HCT116 (cell line): Measurements from ENCODE around the gene DOCK4. TPM values are rescaled to one million over a fixed set of nuclear protein-coding genes. Genes with fewer than 3 reads are reported as not detected.

ENCODE experiments used
- ATAC-seq: fragments of 200-7000 bp; cut with Tn5 transposase; 2 replicates; pipeline ENCODE4 v1.9.1; 2020; ENCODE audit warnings: mild to moderate bottlenecking, moderate library complexity
- BruUV-seq: library from RNA; stranded (reverse); fragments of 400-500 nt; replicated peaks from 2 replicates; lab custom pipeline; 2021; lab: Mats Ljungman, UMichigan
- CTCF ChIA-PET: fragments of 300-600 bp; sonication (Branson Sonifier 250); formaldehyde crosslinking; loops from one replicate; lab custom pipeline; 2021; ENCODE audit warnings: antibody characterized with exemption; lab: Charles Lee
- POLR2A ChIA-PET: fragments of 300-600, 350-600 bp; sonication (Branson Sonifier 250); formaldehyde crosslinking; loops from one replicate; lab custom pipeline; 2021; ENCODE audit warnings: antibody characterized with exemption; lab: Charles Lee
- RAD21 ChIA-PET, 2 experiments: fragments of 300-600 bp; sonication (Branson Sonifier 250); formaldehyde crosslinking; loops; one replicate each; lab custom pipeline; 2023; ENCODE audit warnings: low total read pairs in 2 of 2; ENCODE audit not compliant: uncharacterized antibody in 2 of 2, unreplicated experiment in 2 of 2, low non-redundant PET in 1 of 2; lab: Charles Lee
- DNase-seq: peaks from one replicate; pipeline ENCODE4 v3.0.0-alpha.2; 2010; ENCODE audit warnings: low read depth, low spot score
- H2AFZ ChIP-seq: fragments of 200-600 bp; shearing (Covaris generic), sonication (generic); 2 replicates; pipeline ENCODE4 v1.6.1; 2017; ENCODE audit warnings: low read depth, mixed run types, mixed read lengths, antibody characterized with exemption, low read length; ENCODE audit not compliant: poor library complexity, severe bottlenecking
- H3K27ac ChIP-seq: 2 replicates; pipeline ENCODE4 v1.5.1; 2012; ENCODE audit warnings: low read depth, low read length
- H3K27me3 ChIP-seq: fragments of 200-600 bp; sonication (generic); 2 replicates; pipeline ENCODE4 v1.6.1; 2016; ENCODE audit warnings: mixed run types, low read length, mixed read lengths; ENCODE audit not compliant: insufficient read depth
- H3K36me3 ChIP-seq, 2 experiments: fragments of 200-500 bp in 1 of 2; fragments of 200-600 bp in 1 of 2; sonication (Bioruptor generic) in 1 of 2; sonication (generic) in 1 of 2; 2 replicates each; pipeline versions ENCODE4 v1.5.1 to v1.6.1; 2014 to 2016; ENCODE audit warnings: low read length in 2 of 2, inconsistent platforms in 1 of 2, mixed read lengths in 1 of 2, mixed run types in 1 of 2; ENCODE audit not compliant: insufficient read depth in 2 of 2, control insufficient read depth in 1 of 2
- H3K4me1 ChIP-seq, 2 experiments: fragments of 200-600 bp in 1 of 2; sonication (generic) in 1 of 2; 2 replicates each; pipeline versions ENCODE4 v1.5.1 to v1.6.1; 2012 to 2017; ENCODE audit warnings: low read length in 2 of 2, inconsistent platforms in 1 of 2, mild to moderate bottlenecking in 1 of 2, mixed read lengths in 1 of 2, mixed run types in 1 of 2, moderate library complexity in 1 of 2; ENCODE audit not compliant: insufficient read depth in 2 of 2, control insufficient read depth in 1 of 2
- H3K4me2 ChIP-seq: fragments of 200-600 bp; sonication (generic); 2 replicates; pipeline ENCODE4 v1.6.1; 2017; ENCODE audit warnings: mixed run types, low read length, mixed read lengths
- H3K4me3 ChIP-seq, 2 experiments: fragments of 200-600 bp in 1 of 2; sonication (generic) in 1 of 2; replicated peaks in 1 of 2; 2 replicates each; pipeline ENCODE4 v1.5.1; 2011 to 2016; ENCODE audit warnings: low read length in 2 of 2, control low read depth in 1 of 2, low read depth in 1 of 2, mild to moderate bottlenecking in 1 of 2, mixed read lengths in 1 of 2, mixed run types in 1 of 2
- H3K79me2 ChIP-seq: fragments of 200-600 bp; sonication (generic); 2 replicates; pipeline ENCODE4 v1.6.1; 2017; ENCODE audit warnings: mild to moderate bottlenecking, mixed run types, low read length, moderate library complexity, mixed read lengths; ENCODE audit not compliant: insufficient read depth
- H3K9ac ChIP-seq: fragments of 200-600 bp; sonication (generic); 2 replicates; pipeline ENCODE4 v1.6.1; 2016; ENCODE audit warnings: low read length, mixed read lengths
- H3K9me2 ChIP-seq: fragments of 200-600 bp; sonication (generic), shearing (Covaris generic); 2 replicates; pipeline ENCODE4 v1.6.1; 2017; ENCODE audit warnings: mixed run types, mild to moderate bottlenecking, moderate library complexity; ENCODE audit not compliant: insufficient read depth
- H3K9me3 ChIP-seq, 2 experiments: fragments of 200-500 bp in 1 of 2; fragments of 200-600 bp in 1 of 2; sonication (Bioruptor generic) in 1 of 2; sonication (generic) in 1 of 2; 2 replicates each; pipeline ENCODE4 v1.6.1; 2014 to 2017; ENCODE audit warnings: low read length in 2 of 2, mixed read lengths in 2 of 2, inconsistent platforms in 1 of 2, low read depth in 1 of 2, mild to moderate bottlenecking in 1 of 2, mixed run types in 1 of 2, moderate library complexity in 1 of 2; ENCODE audit not compliant: control insufficient read depth in 1 of 2, insufficient read depth in 1 of 2
- H4K20me1 ChIP-seq: fragments of 200-600 bp; sonication (generic), shearing (Covaris generic); 2 replicates; pipeline ENCODE4 v1.6.1; 2017; ENCODE audit warnings: mixed run types, mild to moderate bottlenecking, moderate library complexity; ENCODE audit not compliant: insufficient read depth
- ELF1 ChIP-seq: IDR thresholded peaks from 2 replicates; pipeline ENCODE4 v1.6.1; 2012; ENCODE audit warnings: low read depth, borderline replicate concordance
- EZH2 ChIP-seq: fragments of 200-600 bp; sonication (generic); IDR thresholded peaks from 2 replicates; pipeline ENCODE4 v1.6.1; 2017; ENCODE audit warnings: antibody characterized with exemption, mixed run types
- EZH2phosphoT487 ChIP-seq: fragments of 200-600 bp; IDR thresholded peaks from 2 replicates; pipeline ENCODE4 v1.6.1; 2018; ENCODE audit warnings: antibody characterized with exemption, borderline replicate concordance
- FOSL1 ChIP-seq: IDR thresholded peaks from 2 replicates; pipeline ENCODE4 v1.6.1; 2012; ENCODE audit warnings: low read depth
- RAD21 ChIP-seq: IDR thresholded peaks from 2 replicates; pipeline ENCODE4 v1.6.1; 2012; ENCODE audit warnings: low read depth, mild to moderate bottlenecking
- SP1 ChIP-seq: IDR thresholded peaks from 2 replicates; pipeline ENCODE4 v1.6.1; 2012; ENCODE audit warnings: low read depth
- ZFX ChIP-seq: fragments of 450-650 bp; IDR thresholded peaks from 2 replicates; pipeline ENCODE4 v1.6.1; 2017
- ZNF274 ChIP-seq: fragments of 200-500 bp; sonication (Bioruptor generic); IDR thresholded peaks from 2 replicates; pipeline ENCODE4 v1.6.1; 2014; ENCODE audit warnings: mild to moderate bottlenecking, low read depth, low read length, inconsistent platforms
- intact Hi-C: fragments of 100-400 bp; cut with micrococcal nuclease; formaldehyde crosslinking; loops from 2 replicates; pipeline ENCODE4 v1.10.0; 2022
- total RNA-seq: library from RNA; stranded (reverse); gene quantifications from one replicate; pipeline ENCODE4 v1.2.1, GENCODE V29; 2021; ENCODE audit not compliant: unreplicated experiment
- TF ChIP-seq, protein P1 (sequence below): IDR thresholded peaks from 2 replicates; pipeline ENCODE4 v1.6.1; 2012
- TF ChIP-seq, protein P2 (sequence below): IDR thresholded peaks from 2 replicates; pipeline ENCODE4 v1.6.1; 2011; ENCODE audit warnings: mild to moderate bottlenecking, low read length, moderate library complexity; ENCODE audit not compliant: insufficient replicate concordance; ENCODE audit errors: extremely low read depth
- TF ChIP-seq, protein P3 (sequence below): IDR thresholded peaks from 2 replicates; pipeline ENCODE4 v1.6.1; 2012; ENCODE audit warnings: low read depth

DOCK4 gene
- total RNA-seq, 1 experiment from 2014 or later: 2.2 TPM

GRCh38 chr7:112074464-112074863 is 131.7 kb downstream of the DOCK4 start:
- no TSS peak for BruUV-seq
- DNase-seq (no peak), ATAC-seq (no peak)
- intact Hi-C loops: no loop called here
- H3K9ac ChIP-seq: no peak overlapping the region
- ChIA-PET CTCF (no interaction called here), RAD21 (no interaction called here), POLR2A (no interaction called here)
- no peaks in the 10 kb centered on the region for H3K9me2 ChIP-seq
- H3K4me3 ChIP-seq: no peak overlapping the region
- H3K4me2 ChIP-seq: no peak overlapping the region
- H3K9me3 ChIP-seq: no peaks in the 10 kb centered on the region
- H3K36me3 ChIP-seq: no peaks in the 10 kb centered on the region
- TF ChIP-seq EZH2 (no peak), ELF1 (no peak), SP1 (no peak), ZFX (no peak), FOSL1 (no peak), RAD21 (no peak), ZNF274 (no peak), EZH2phosphoT487 (no peak)
- TF ChIP-seq, protein P1, sequence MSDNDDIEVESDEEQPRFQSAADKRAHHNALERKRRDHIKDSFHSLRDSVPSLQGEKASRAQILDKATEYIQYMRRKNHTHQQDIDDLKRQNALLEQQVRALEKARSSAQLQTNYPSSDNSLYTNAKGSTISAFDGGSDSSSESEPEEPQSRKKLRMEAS: no peak
- TF ChIP-seq, protein P2, sequence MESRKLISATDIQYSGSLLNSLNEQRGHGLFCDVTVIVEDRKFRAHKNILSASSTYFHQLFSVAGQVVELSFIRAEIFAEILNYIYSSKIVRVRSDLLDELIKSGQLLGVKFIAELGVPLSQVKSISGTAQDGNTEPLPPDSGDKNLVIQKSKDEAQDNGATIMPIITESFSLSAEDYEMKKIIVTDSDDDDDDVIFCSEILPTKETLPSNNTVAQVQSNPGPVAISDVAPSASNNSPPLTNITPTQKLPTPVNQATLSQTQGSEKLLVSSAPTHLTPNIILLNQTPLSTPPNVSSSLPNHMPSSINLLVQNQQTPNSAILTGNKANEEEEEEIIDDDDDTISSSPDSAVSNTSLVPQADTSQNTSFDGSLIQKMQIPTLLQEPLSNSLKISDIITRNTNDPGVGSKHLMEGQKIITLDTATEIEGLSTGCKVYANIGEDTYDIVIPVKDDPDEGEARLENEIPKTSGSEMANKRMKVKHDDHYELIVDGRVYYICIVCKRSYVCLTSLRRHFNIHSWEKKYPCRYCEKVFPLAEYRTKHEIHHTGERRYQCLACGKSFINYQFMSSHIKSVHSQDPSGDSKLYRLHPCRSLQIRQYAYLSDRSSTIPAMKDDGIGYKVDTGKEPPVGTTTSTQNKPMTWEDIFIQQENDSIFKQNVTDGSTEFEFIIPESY: no peak
- TF ChIP-seq, protein P3, sequence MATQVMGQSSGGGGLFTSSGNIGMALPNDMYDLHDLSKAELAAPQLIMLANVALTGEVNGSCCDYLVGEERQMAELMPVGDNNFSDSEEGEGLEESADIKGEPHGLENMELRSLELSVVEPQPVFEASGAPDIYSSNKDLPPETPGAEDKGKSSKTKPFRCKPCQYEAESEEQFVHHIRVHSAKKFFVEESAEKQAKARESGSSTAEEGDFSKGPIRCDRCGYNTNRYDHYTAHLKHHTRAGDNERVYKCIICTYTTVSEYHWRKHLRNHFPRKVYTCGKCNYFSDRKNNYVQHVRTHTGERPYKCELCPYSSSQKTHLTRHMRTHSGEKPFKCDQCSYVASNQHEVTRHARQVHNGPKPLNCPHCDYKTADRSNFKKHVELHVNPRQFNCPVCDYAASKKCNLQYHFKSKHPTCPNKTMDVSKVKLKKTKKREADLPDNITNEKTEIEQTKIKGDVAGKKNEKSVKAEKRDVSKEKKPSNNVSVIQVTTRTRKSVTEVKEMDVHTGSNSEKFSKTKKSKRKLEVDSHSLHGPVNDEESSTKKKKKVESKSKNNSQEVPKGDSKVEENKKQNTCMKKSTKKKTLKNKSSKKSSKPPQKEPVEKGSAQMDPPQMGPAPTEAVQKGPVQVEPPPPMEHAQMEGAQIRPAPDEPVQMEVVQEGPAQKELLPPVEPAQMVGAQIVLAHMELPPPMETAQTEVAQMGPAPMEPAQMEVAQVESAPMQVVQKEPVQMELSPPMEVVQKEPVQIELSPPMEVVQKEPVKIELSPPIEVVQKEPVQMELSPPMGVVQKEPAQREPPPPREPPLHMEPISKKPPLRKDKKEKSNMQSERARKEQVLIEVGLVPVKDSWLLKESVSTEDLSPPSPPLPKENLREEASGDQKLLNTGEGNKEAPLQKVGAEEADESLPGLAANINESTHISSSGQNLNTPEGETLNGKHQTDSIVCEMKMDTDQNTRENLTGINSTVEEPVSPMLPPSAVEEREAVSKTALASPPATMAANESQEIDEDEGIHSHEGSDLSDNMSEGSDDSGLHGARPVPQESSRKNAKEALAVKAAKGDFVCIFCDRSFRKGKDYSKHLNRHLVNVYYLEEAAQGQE: no peak
- no peaks in the 10 kb centered on the region for H3K4me1 ChIP-seq
- H3K79me2 ChIP-seq: no peaks in the 10 kb centered on the region
- H2AFZ ChIP-seq: no peak overlapping the region
- no peaks in the 10 kb centered on the region for H4K20me1 ChIP-seq
- no peak overlapping the region for H3K27ac ChIP-seq
- no peaks in the 10 kb centered on the region for H3K27me3 ChIP-seq
